IMR-90 (cell line): Measurements from ENCODE around the gene CLDN15. TPM values are rescaled to one million over a fixed set of nuclear protein-coding genes. Genes with fewer than 3 reads are reported as not detected.

ENCODE experiments used
- ATAC-seq: fragments of 200-7000 bp; cut with Tn5 transposase; 2 replicates; pipeline ENCODE4 v1.9.1; 2020; ENCODE audit warnings: low read depth, mild to moderate bottlenecking, moderate library complexity
- BruUV-seq: library from RNA; stranded (reverse); fragments of 400-500 nt; replicated peaks from 2 replicates; lab custom pipeline; 2021; lab: Mats Ljungman, UMichigan
- CTCF ChIA-PET: fragments of 300-600 bp; formaldehyde crosslinking; extraction: SDS; loops from one replicate; lab custom pipeline; 2021; ENCODE audit warnings: antibody characterized with exemption; lab: Yijun Ruan, JAX
- POLR2A ChIA-PET: fragments of 300-600 bp; sonication (Branson Sonifier 250); formaldehyde crosslinking; loops from one replicate; lab custom pipeline; 2022; ENCODE audit warnings: antibody characterized with exemption; ENCODE audit not compliant: unreplicated experiment; lab: Charles Lee
- DNase-seq: peaks from one replicate; pipeline ENCODE4 v3.0.0; 2013
- H2AFZ ChIP-seq: replicated peaks from 2 replicates; pipeline ENCODE3; 2013; ENCODE audit warnings: low read length, mild to moderate bottlenecking; ENCODE audit not compliant: poor library complexity
- H2AK5ac ChIP-seq: 2 replicates; pipeline ENCODE4 v1.6.1; 2013; ENCODE audit warnings: low read depth, low read length, inconsistent platforms
- H2AK9ac ChIP-seq: replicated peaks from 2 replicates; pipeline ENCODE3; 2013; ENCODE audit warnings: mild to moderate bottlenecking, low read depth, low read length, moderate library complexity; ENCODE audit not compliant: poor library complexity
- H2BK120ac ChIP-seq: 2 replicates; pipeline ENCODE4 v1.6.1; 2013; ENCODE audit warnings: low read depth, low read length, inconsistent platforms
- H2BK15ac ChIP-seq: 3 replicates; pipeline ENCODE4 v1.6.1; 2013; ENCODE audit warnings: low read depth, low read length, inconsistent platforms
- H2BK20ac ChIP-seq: 2 replicates; pipeline ENCODE4 v1.6.1; 2013; ENCODE audit warnings: low read depth, mild to moderate bottlenecking, inconsistent platforms, low read length, moderate library complexity
- H2BK5ac ChIP-seq: 2 replicates; pipeline ENCODE4 v1.6.1; 2013; ENCODE audit warnings: mild to moderate bottlenecking, low read depth, low read length, inconsistent platforms; ENCODE audit not compliant: poor library complexity, severe bottlenecking
- H3K14ac ChIP-seq: replicated peaks from 2 replicates; pipeline ENCODE4 v1.6.1; 2013; ENCODE audit warnings: low read depth, low read length, inconsistent platforms
- H3K18ac ChIP-seq: 2 replicates; pipeline ENCODE4 v1.6.1; 2013; ENCODE audit warnings: low read depth, low read length, control low read depth
- H3K23ac ChIP-seq: 2 replicates; pipeline ENCODE4 v1.6.1; 2013; ENCODE audit warnings: low read depth, low read length, inconsistent platforms
- H3K27ac ChIP-seq: 2 replicates; pipeline ENCODE4 v1.5.1; 2013; ENCODE audit warnings: mild to moderate bottlenecking, control low read depth, low read length; ENCODE audit not compliant: insufficient read depth
- H3K27me3 ChIP-seq: 2 replicates; pipeline ENCODE4 v1.6.1; 2013; ENCODE audit warnings: low read length; ENCODE audit not compliant: control insufficient read depth, insufficient read depth
- H3K36me3 ChIP-seq: 2 replicates; pipeline ENCODE4 v1.6.1; 2013; ENCODE audit warnings: low read length, mixed read lengths; ENCODE audit not compliant: control insufficient read depth, insufficient read depth
- H3K4ac ChIP-seq: 2 replicates; pipeline ENCODE4 v1.6.1; 2013; ENCODE audit warnings: low read depth, low read length, inconsistent platforms
- H3K4me1 ChIP-seq: 2 replicates; pipeline ENCODE4 v1.6.1; 2013; ENCODE audit warnings: low read length, mixed read lengths; ENCODE audit not compliant: control insufficient read depth, insufficient read depth
- H3K4me2 ChIP-seq: 2 replicates; pipeline ENCODE4 v1.6.1; 2013; ENCODE audit warnings: low read depth, mild to moderate bottlenecking, control low read depth, low read length, moderate library complexity
- H3K4me3 ChIP-seq: 2 replicates; pipeline ENCODE4 v1.5.1; 2013; ENCODE audit warnings: low read depth, mild to moderate bottlenecking, control low read depth, low read length, moderate library complexity; ENCODE audit not compliant: insufficient read depth
- H3K56ac ChIP-seq: 2 replicates; pipeline ENCODE4 v1.6.1; 2013; ENCODE audit warnings: low read length, inconsistent platforms; ENCODE audit not compliant: insufficient read depth; ENCODE audit errors: extremely low read depth
- H3K79me1 ChIP-seq, 2 experiments: 2 replicates each; pipeline ENCODE4 v1.6.1; 2013; ENCODE audit warnings: low read length in 2 of 2, inconsistent platforms in 1 of 2, low read depth in 1 of 2
- H3K9ac ChIP-seq: 2 replicates; pipeline ENCODE4 v1.6.1; 2013; ENCODE audit warnings: low read depth, low read length, control low read depth
- H3K9me1 ChIP-seq: 2 replicates; pipeline ENCODE4 v1.6.1; 2013; ENCODE audit warnings: low read length, inconsistent platforms; ENCODE audit not compliant: insufficient read depth
- H3K9me3 ChIP-seq: 2 replicates; pipeline ENCODE4 v1.6.1; 2013; ENCODE audit warnings: low read length; ENCODE audit not compliant: control insufficient read depth, insufficient read depth
- H4K20me1 ChIP-seq: 2 replicates; pipeline ENCODE4 v1.6.1; 2013; ENCODE audit warnings: low read length, inconsistent platforms; ENCODE audit not compliant: insufficient read depth
- H4K5ac ChIP-seq: 2 replicates; pipeline ENCODE4 v1.6.1; 2013; ENCODE audit warnings: mild to moderate bottlenecking, low read depth, low read length, control low read depth
- H4K8ac ChIP-seq, 2 experiments: 2 replicates each; pipeline ENCODE4 v1.6.1; 2013; ENCODE audit warnings: low read depth in 2 of 2, low read length in 2 of 2, control low read depth in 1 of 2, inconsistent platforms in 1 of 2
- H4K91ac ChIP-seq: 2 replicates; pipeline ENCODE4 v1.6.1; 2013; ENCODE audit warnings: low read depth, low read length, inconsistent platforms; ENCODE audit not compliant: insufficient read depth
- CEBPB ChIP-seq: IDR thresholded peaks from 2 replicates; pipeline ENCODE4 v1.6.1; 2012; ENCODE audit warnings: low read depth, low read length, improper control_type of control experiment
- CHD1 ChIP-seq: IDR thresholded peaks from 2 replicates; pipeline ENCODE4 v1.6.1; 2012; ENCODE audit warnings: low read depth, low read length, improper control_type of control experiment
- CTCF ChIP-seq: conservative IDR thresholded peaks from 2 replicates; pipeline ENCODE4 v1.5.1; 2012; ENCODE audit warnings: mild to moderate bottlenecking, low read depth, low read length, improper control_type of control experiment
- ELK1 ChIP-seq: fragments of 150-350 bp; IDR thresholded peaks from 2 replicates; pipeline ENCODE4 v1.6.1; 2016; ENCODE audit warnings: low read depth, mild to moderate bottlenecking, low read length, moderate library complexity, borderline replicate concordance
- FOS ChIP-seq: fragments of 150-350 bp; IDR thresholded peaks from 2 replicates; pipeline ENCODE4 v1.6.1; 2016; ENCODE audit warnings: low read depth, low read length
- MAFK ChIP-seq: IDR thresholded peaks from 2 replicates; pipeline ENCODE4 v1.6.1; 2012; ENCODE audit warnings: low read depth, low read length, improper control_type of control experiment
- MAZ ChIP-seq: IDR thresholded peaks from 2 replicates; pipeline ENCODE4 v1.6.1; 2012; ENCODE audit warnings: low read depth, mild to moderate bottlenecking, low read length, improper control_type of control experiment, moderate library complexity, borderline replicate concordance
- NFE2L2 ChIP-seq: fragments of 150-350 bp; IDR thresholded peaks from 2 replicates; pipeline ENCODE4 v1.6.1; 2016; ENCODE audit warnings: low read depth, mild to moderate bottlenecking, low read length
- POLR2A ChIP-seq: IDR thresholded peaks from 2 replicates; pipeline ENCODE4 v1.6.1; 2012; ENCODE audit warnings: mild to moderate bottlenecking, low read depth, low read length
- RAD21 ChIP-seq: IDR thresholded peaks from 2 replicates; pipeline ENCODE4 v1.6.1; 2012; ENCODE audit warnings: low read length, improper control_type of control experiment
- RFX5 ChIP-seq: IDR thresholded peaks from 2 replicates; pipeline ENCODE4 v1.8.0; 2012; ENCODE audit warnings: low read depth, mild to moderate bottlenecking, low read length, moderate library complexity
- SMC3 ChIP-seq: fragments of 150-350 bp; IDR thresholded peaks from 2 replicates; pipeline ENCODE4 v1.6.1; 2016; ENCODE audit warnings: low read depth, mild to moderate bottlenecking, antibody characterized with exemption, low read length, moderate library complexity
- WGBS, 2 experiments: methylation state at CpG; one replicate each; pipeline versions ENCODE4 v1.1.5 to v1.1.7; 2013; ENCODE audit warnings: missing lambda C conversion rate in 2 of 2; ENCODE audit not compliant: insufficient read length in 1 of 2; ENCODE audit errors: extremely low coverage in 2 of 2; 5-methylcytosine and 5-hydroxymethylcytosine counted together
- dilution Hi-C: fragments of 300-500 bp; cut with HindIII; formaldehyde crosslinking; loops from one replicate; pipeline ENCODE4 v1.14.3; 2018; ENCODE audit warnings: low sequenced_read_pairs; ENCODE audit not compliant: unreplicated experiment
- in situ Hi-C: fragments of 300-500 bp; cut with MboI; formaldehyde crosslinking; loops from 3 replicates; pipeline ENCODE4 v1.14.3; 2019; ENCODE audit warnings: low sequenced_read_pairs, inconsistent platforms, mixed read lengths
- intact Hi-C: fragments of 100-400 bp; cut with micrococcal nuclease; formaldehyde crosslinking; loops from 2 replicates; pipeline ENCODE4 v1.10.0; 2022
- polyA plus RNA-seq, 3 experiments: library from polyadenylated mRNA; depleted of rRNA; stranded (reverse); fragments of >200 nt; gene quantifications; 2 replicates each; pipeline ENCODE4 v1.2.3, GENCODE V29; 2012; ENCODE audit warnings: low replicate concordance in 1 of 3
- total RNA-seq: library from RNA; depleted of rRNA; stranded (reverse); fragments of >200 nt; gene quantifications from 2 replicates; pipeline ENCODE4 v1.2.3, GENCODE V29; 2012

The CLDN15 gene
- total and polyA plus RNA-seq, 2 of the 4 experiments (the other 2 are of a cell fraction): 0.72 to 5.4 TPM

- no peak overlapping the region for H3K4me3 ChIP-seq
- H3K4me2 ChIP-seq: peak overlapping the region; percentile 44; the same call in 1 of the 2 replicates
- 9% methylated on average over 37 of the region's 75 CpGs; no CpG with 5 or more reads in 1 of the 2 experiments for WGBS, 2 experiments
Measured at GRCh38 chr7:101201695-101202602, 35.7 kb downstream of the CLDN15 start.

More at GRCh38 chr7:101201695-101202602, 35.7 kb downstream of the CLDN15 start:
- Histone ChIP-seq H4K5ac (no peak overlapping the region), H2BK15ac (no peak overlapping the region), H3K14ac (no peak overlapping the region), H2BK5ac (no peak overlapping the region), H4K20me1 (no peaks in the 10 kb centered on the region), H3K23ac (no peak overlapping the region), H4K8ac (no peak overlapping the region), H3K56ac (no peak overlapping the region), H3K4ac (no peak overlapping the region), H2AFZ (peak overlapping the region; percentile 78), H2AK5ac (no peak overlapping the region), H2BK20ac (no peak overlapping the region), H3K4me1 (no peaks in the 10 kb centered on the region), H3K36me3 (peaks cover 10% of the 10 kb centered on the region), H3K9me3 (0 out of 2 replicates have a peak, but pooled peaks cover 2% of the 10 kb centered on the region), H3K27ac (no peak overlapping the region), H3K9me1 (no peaks in the 10 kb centered on the region), H3K18ac (no peak overlapping the region), H4K91ac (no peak overlapping the region), H2AK9ac (peak overlapping the region; percentile 42), H2BK120ac (no peak overlapping the region), H3K9ac (no peak overlapping the region), H3K79me1 (no peaks in the 10 kb centered on the region), H3K27me3 (peaks cover 42% of the 10 kb centered on the region)
- intact Hi-C loops (no loop called here), dilution Hi-C loops (no loop called here), in situ Hi-C loops (no loop called here)
- ChIA-PET CTCF (interaction anchor here (1.9 kb wide), 1 partner anchor 10 kb away, joined by 7 read pairs; no protein-coding TSS in a partner anchor), POLR2A (interaction anchor here (1.2 kb wide), 1 partner anchor 15 kb away, joined by 4 read pairs; the partner anchor contains the start of gene PLOD3)
- peak; percentile 19 for ATAC-seq
- no peak for TF ChIP-seq ELK1
- TF ChIP-seq SMC3: no peak
- no peak for TF ChIP-seq CEBPB
- no peak for TF ChIP-seq FOS
- no peak for TF ChIP-seq CTCF
- no peak for TF ChIP-seq CHD1
- no peak for TF ChIP-seq MAFK
- no peak for TF ChIP-seq POLR2A
- TF ChIP-seq RFX5: no peak
- no peak for TF ChIP-seq NFE2L2
- no peak for TF ChIP-seq RAD21
- no peak for TF ChIP-seq MAZ
- no peak for DNase-seq
- BruUV-seq: no TSS peak
